Measurements from ENCODE around the gene HHATL.

- no peak for TF ChIP-seq CTCF (conservative IDR thresholded peaks at IDR 0.05 in 1 of 2, IDR thresholded peaks at IDR 0.05 in 1 of 2; ENCODE audit: low read depth in 1 of 2, low read length in 2 of 2)
- no peak for TF ChIP-seq EZH2 (IDR thresholded peaks at IDR 0.05; ENCODE audit: low read length, missing control alignments)
Observed at GRCh38 chr3:42734263-42734860, 31.8 kb upstream of the HHATL start.

Data from fibroblast of lung (primary cell).